Fibroblast of lung (primary cell): Measurements from ENCODE around the gene WDCP. TPM values are rescaled to one million over a fixed set of nuclear protein-coding genes. Genes with fewer than 3 reads are reported as not detected.

Experiments used
- DNase-seq, 2 donors: peaks; one replicate each; pipeline versions ENCODE4 v3.0.0 to v3.0.0-alpha.2; 2010; ENCODE audit warnings: low read depth in 2 of 2
- H2AFZ ChIP-seq: 2 replicates; pipeline ENCODE4 v1.5.1; 2012; ENCODE audit warnings: low read length, control low read depth, inconsistent platforms
- H3K27ac ChIP-seq: 2 replicates; pipeline ENCODE4 v1.5.1; 2011; ENCODE audit warnings: low read length, control low read depth; ENCODE audit not compliant: insufficient read depth
- H3K27me3 ChIP-seq: 2 replicates; pipeline ENCODE4 v1.5.1; 2011; ENCODE audit warnings: mild to moderate bottlenecking, low read length; ENCODE audit not compliant: control insufficient read depth, insufficient read depth
- H3K36me3 ChIP-seq: 2 replicates; pipeline ENCODE4 v1.5.1; 2011; ENCODE audit warnings: low read length; ENCODE audit not compliant: control insufficient read depth, insufficient read depth
- H3K4me1 ChIP-seq: 2 replicates; pipeline ENCODE4 v1.5.1; 2011; ENCODE audit warnings: low read length; ENCODE audit not compliant: control insufficient read depth, insufficient read depth; ENCODE audit errors: extremely low read depth
- H3K4me2 ChIP-seq: 2 replicates; pipeline ENCODE4 v1.5.1; 2011; ENCODE audit warnings: low read length, control low read depth; ENCODE audit not compliant: insufficient read depth; ENCODE audit errors: extremely low read depth
- H3K4me3 ChIP-seq, 4 experiments: fragments of 200-600 bp in 1 of 4; sonication (generic) in 1 of 4; replicated peaks in 1 of 4; 2 replicates each; pipeline ENCODE4 v1.5.1; 2011 to 2016; ENCODE audit warnings: low read length in 4 of 4, low read depth in 3 of 4, mild to moderate bottlenecking in 3 of 4, control low read depth in 2 of 4, inconsistent platforms in 1 of 4, mixed read lengths in 1 of 4; ENCODE audit not compliant: insufficient read depth in 1 of 4; ENCODE audit errors: control extremely low read depth in 1 of 4
- H3K79me2 ChIP-seq: 2 replicates; pipeline ENCODE4 v1.5.1; 2012; ENCODE audit warnings: mild to moderate bottlenecking, low read length, inconsistent platforms; ENCODE audit not compliant: control insufficient read depth, insufficient read depth
- H3K9ac ChIP-seq: 2 replicates; pipeline ENCODE4 v1.5.1; 2011; ENCODE audit warnings: mild to moderate bottlenecking, low read length, control low read depth; ENCODE audit not compliant: insufficient read depth
- H3K9me3 ChIP-seq: 2 replicates; pipeline ENCODE4 v1.5.1; 2012; ENCODE audit warnings: low read depth, low read length; ENCODE audit not compliant: control insufficient read depth, insufficient read depth
- H4K20me1 ChIP-seq: 2 replicates; pipeline ENCODE4 v1.5.1; 2011; ENCODE audit warnings: low read length; ENCODE audit not compliant: control insufficient read depth, insufficient read depth; ENCODE audit errors: extremely low read depth
- EZH2 ChIP-seq: IDR thresholded peaks from 2 replicates; pipeline ENCODE4 v1.5.1; 2012; ENCODE audit warnings: low read length, control low read depth, mild to moderate bottlenecking; ENCODE audit errors: missing control alignments
- polyA plus RNA-seq, 2 donors: library from polyadenylated mRNA; depleted of rRNA in 1 of 2; stranded (reverse) in 1 of 2; unstranded in 1 of 2; fragments of >200 nt; gene quantifications; 2 replicates each; pipeline ENCODE4 v1.2.1, GENCODE V29; 2011 to 2012; ENCODE audit warnings: missing spikeins in 1 of 2
- total RNA-seq: library from RNA; depleted of rRNA; stranded (reverse); fragments of >200 nt; gene quantifications from 2 replicates; pipeline ENCODE4 v1.2.1, GENCODE V29; 2014
- TF ChIP-seq, protein P1 (sequence below), 2 donors: IDR thresholded peaks in 1 of 2; conservative IDR thresholded peaks in 1 of 2; 1 replicate in 1 of 2; 2 replicates in 1 of 2; pipeline ENCODE4 v1.5.1; 2011 to 2012; ENCODE audit warnings: low read length in 2 of 2, control low read depth in 1 of 2, inconsistent platforms in 1 of 2, low read depth in 1 of 2, mild to moderate bottlenecking in 1 of 2

Gene WDCP
- total and polyA plus RNA-seq, 2 donors (not counting 1 experiment from before 2014, with no cell fraction given): 10.4 to 11.0 TPM

DNA sequence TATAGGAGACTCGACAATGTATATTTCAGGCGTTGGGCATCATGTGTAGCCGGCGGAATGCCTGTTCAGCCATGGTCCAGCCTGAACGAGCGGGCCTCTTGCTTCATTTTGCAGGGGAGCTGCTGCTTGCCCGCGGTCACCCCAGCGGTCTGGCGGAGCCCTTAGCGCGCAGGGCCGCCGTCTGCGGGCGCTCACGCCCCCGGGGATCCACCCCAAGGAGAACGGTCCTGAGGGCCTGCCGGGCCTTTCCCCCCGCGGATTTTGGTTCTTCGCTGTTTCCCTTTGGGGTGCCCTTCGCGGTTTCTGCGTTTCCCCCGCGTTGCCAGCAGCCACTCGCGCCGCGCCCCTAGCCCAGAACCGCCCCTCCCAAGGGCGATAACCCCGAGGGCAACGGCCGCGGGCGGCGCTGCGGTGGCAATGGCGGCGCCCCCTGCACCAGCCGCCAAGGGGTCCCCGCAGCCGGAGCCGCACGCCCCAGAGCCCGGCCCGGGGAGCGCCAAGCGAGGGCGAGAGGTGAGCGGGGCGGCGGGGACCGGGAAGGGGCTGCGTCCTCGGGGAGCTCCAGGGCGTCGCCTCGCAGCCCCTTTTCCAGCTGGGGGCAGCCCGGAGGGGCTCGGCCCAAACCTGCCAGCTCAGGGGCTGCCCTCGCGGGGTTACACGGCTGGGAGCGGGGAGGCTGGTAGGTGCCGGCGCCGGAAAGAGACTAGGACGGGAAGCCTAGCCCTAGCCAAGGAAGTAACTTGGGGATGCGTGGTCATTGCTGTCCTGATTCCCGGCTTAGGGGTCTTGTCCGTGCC is 37.3 kb downstream of the WDCP start, which contains the start of gene MFSD2B:
Gene MFSD2B (plus strand): TSS at position 406 of the 797 bp plus-strand sequence. CDS start 12 bp downstream, at position 418.
- Histone ChIP-seq H3K4me1 (no peaks in the 10 kb centered on the region), H2AFZ (peak within 1 kb of the TSS; percentile 49), H3K79me2 (no peaks in the 10 kb centered on the region), H3K4me2 (peak within 1 kb of the TSS; percentile 78), H3K9me3 (no peaks in the 10 kb centered on the region), H3K4me3 (peak within 1 kb of the TSS; percentile 30 to 55 (median 40)), H3K36me3 (no peaks in the 10 kb centered on the region), H3K27ac (no peak within 1 kb of the TSS), H4K20me1 (no peaks in the 10 kb centered on the region), H3K9ac (peak within 1 kb of the TSS; percentile 30), H3K27me3 (peaks cover 3% of the 10 kb centered on the region)
- TF ChIP-seq EZH2: no peak
- TF ChIP-seq, protein P1, sequence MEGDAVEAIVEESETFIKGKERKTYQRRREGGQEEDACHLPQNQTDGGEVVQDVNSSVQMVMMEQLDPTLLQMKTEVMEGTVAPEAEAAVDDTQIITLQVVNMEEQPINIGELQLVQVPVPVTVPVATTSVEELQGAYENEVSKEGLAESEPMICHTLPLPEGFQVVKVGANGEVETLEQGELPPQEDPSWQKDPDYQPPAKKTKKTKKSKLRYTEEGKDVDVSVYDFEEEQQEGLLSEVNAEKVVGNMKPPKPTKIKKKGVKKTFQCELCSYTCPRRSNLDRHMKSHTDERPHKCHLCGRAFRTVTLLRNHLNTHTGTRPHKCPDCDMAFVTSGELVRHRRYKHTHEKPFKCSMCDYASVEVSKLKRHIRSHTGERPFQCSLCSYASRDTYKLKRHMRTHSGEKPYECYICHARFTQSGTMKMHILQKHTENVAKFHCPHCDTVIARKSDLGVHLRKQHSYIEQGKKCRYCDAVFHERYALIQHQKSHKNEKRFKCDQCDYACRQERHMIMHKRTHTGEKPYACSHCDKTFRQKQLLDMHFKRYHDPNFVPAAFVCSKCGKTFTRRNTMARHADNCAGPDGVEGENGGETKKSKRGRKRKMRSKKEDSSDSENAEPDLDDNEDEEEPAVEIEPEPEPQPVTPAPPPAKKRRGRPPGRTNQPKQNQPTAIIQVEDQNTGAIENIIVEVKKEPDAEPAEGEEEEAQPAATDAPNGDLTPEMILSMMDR (conservative IDR thresholded peaks at IDR 0.05 in 1 of 2, IDR thresholded peaks at IDR 0.05 in 1 of 2; ENCODE audit: low read depth in 1 of 2, low read length in 2 of 2): no peak
- DNase-seq: peak; percentile 12 to 13

DNA sequence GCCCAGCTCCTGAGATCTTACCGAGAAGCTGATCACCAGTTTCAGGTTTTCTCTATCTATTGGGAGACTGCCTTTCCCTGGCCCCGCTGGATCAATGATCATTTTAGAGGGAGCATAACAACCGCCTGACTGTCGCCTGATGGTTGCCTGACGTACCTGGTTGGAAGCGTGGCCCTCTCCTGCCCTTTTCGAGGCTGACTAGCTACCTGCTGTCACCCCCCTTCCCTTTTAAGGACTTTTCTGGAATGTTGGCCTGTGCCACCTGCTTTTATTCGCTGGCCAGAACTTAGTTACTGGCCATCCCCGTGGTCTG is 37.9 kb downstream of the WDCP start:
- peak overlapping the region in 2 of 4 experiments; percentile 35 to 55 for H3K4me3 ChIP-seq

DNA sequence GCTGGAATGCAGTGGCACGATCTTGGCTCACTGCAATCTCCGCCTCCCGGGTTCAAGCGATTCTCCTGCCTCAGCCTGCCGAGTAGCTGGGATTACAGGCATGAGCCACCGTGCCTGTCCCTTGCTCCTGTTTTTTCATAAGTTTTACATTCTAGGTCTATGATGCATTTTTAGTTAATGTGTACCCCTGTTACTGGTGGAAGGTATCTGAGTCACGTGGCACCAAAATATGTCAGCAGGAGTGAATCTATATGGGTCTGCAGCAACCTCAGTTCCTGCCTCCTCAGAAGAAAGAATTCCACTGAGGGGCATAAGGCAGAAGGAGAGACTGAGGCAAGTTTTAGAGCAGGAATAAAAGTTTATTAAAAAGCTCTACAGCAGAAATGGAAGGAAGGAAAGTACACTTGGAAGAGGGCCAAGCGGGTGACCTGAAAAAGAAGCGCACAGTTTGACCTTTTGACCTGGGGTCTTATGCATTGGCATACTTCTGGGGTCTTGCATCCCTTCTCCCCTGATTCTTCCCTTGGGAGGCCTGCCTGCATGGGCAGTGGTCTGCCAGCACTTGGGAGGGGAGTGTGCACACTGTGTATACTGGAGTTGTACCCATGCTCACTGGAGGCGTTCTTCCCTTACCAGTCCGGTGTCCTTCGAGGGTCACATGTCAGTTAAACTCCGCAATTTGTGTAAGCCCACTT is 38.4 kb downstream of the WDCP start:
- H3K27me3 ChIP-seq: peaks cover 3% of the 10 kb centered on the region
- no peaks in the 10 kb centered on the region for H4K20me1 ChIP-seq
- no peak overlapping the region for H3K9ac ChIP-seq
- no peak overlapping the region for H3K27ac ChIP-seq
- no peak for TF ChIP-seq EZH2
- TF ChIP-seq, protein P1 (conservative IDR thresholded peaks at IDR 0.05 in 1 of 2, IDR thresholded peaks at IDR 0.05 in 1 of 2; ENCODE audit: low read depth in 1 of 2, low read length in 2 of 2): no peak
- DNase-seq: no peak
- no peak overlapping the region for H3K4me3 ChIP-seq
- H3K36me3 ChIP-seq: no peaks in the 10 kb centered on the region
- H2AFZ ChIP-seq: no peak overlapping the region
- no peaks in the 10 kb centered on the region for H3K79me2 ChIP-seq
- no peaks in the 10 kb centered on the region for H3K4me1 ChIP-seq
- H3K4me2 ChIP-seq: no peak overlapping the region
- H3K9me3 ChIP-seq: no peaks in the 10 kb centered on the region

More for the DNA sequence above, 37.9 kb downstream of the WDCP start:
- H3K9me3 ChIP-seq: no peaks in the 10 kb centered on the region
- peaks cover 3% of the 10 kb centered on the region for H3K27me3 ChIP-seq
- TF ChIP-seq, protein P1 (conservative IDR thresholded peaks at IDR 0.05 in 1 of 2, IDR thresholded peaks at IDR 0.05 in 1 of 2; ENCODE audit: low read depth in 1 of 2, low read length in 2 of 2): no peak
- TF ChIP-seq EZH2: no peak
- peak overlapping the region; percentile 78 for H3K4me2 ChIP-seq
- no peak overlapping the region for H2AFZ ChIP-seq
- H4K20me1 ChIP-seq: no peaks in the 10 kb centered on the region
- H3K36me3 ChIP-seq: no peaks in the 10 kb centered on the region
- no peak for DNase-seq
- no peak overlapping the region for H3K27ac ChIP-seq
- no peak overlapping the region for H3K9ac ChIP-seq
- no peaks in the 10 kb centered on the region for H3K79me2 ChIP-seq
- H3K4me1 ChIP-seq: no peaks in the 10 kb centered on the region
